Activated T-helper 1 cell treated with anti-CD3 and anti-CD28 coated beads, Interleukin-12 subunit alpha, Interleukin-12 subunit beta, Interleukin-2, Interleukin-4 antibody, amounts not matched to agents 30 ng/mL and 10 ng/mL and 1 ng/mL, durations not matched to agents 14 hours and 24 hours and 36 hours (primary cell): ENCODE results near the gene ASCC2. TPM values are rescaled to one million over a fixed set of nuclear protein-coding genes. Genes with fewer than 3 reads are reported as not detected.
A peak's percentile ranks its signal among the peaks of the same experiment; 100 is the strongest.
"Not testable (repeated sequence)": the region's sequence is repeated elsewhere in the genome, so short reads cannot be mapped to it uniquely, and the experiment has no call there.

ENCODE experiments used
- DNase-seq: peaks from one replicate; pipeline ENCODE4 v3.0.0; 2021; ENCODE audit warnings: low spot score
- H3K27ac Mint-ChIP-seq: one replicate; pipeline ENCODE4 v1.8.0; 2021; ENCODE audit warnings: mild to moderate bottlenecking, mixed read lengths
- H3K27me3 Mint-ChIP-seq: one replicate; pipeline ENCODE4 v1.8.0; 2022; ENCODE audit warnings: mild to moderate bottlenecking, moderate library complexity, mixed read lengths; ENCODE audit not compliant: insufficient read depth
- H3K36me3 Mint-ChIP-seq: one replicate; pipeline ENCODE4 v1.8.0; 2021; ENCODE audit warnings: low read depth, mixed read lengths
- H3K4me1 Mint-ChIP-seq: one replicate; pipeline ENCODE4 v1.8.0; 2021; ENCODE audit warnings: low read depth, mixed read lengths
- H3K4me3 Mint-ChIP-seq: one replicate; pipeline ENCODE4 v1.8.0; 2021; ENCODE audit warnings: mild to moderate bottlenecking, moderate library complexity, mixed read lengths
- H3K9me3 Mint-ChIP-seq: one replicate; pipeline ENCODE4 v1.8.0; 2021; ENCODE audit warnings: mixed read lengths
- intact Hi-C: fragments of 100-400 bp; cut with micrococcal nuclease; formaldehyde crosslinking; loops from one replicate; pipeline ENCODE4 v1.15.1; 2024
- total RNA-seq: library from RNA; stranded (reverse); gene quantifications from 2 replicates; pipeline ENCODE4 v1.2.3, GENCODE V29; 2022

ASCC2 gene
- total RNA-seq, 1 donor from 2014 or later, result 84.5 TPM

DNA sequence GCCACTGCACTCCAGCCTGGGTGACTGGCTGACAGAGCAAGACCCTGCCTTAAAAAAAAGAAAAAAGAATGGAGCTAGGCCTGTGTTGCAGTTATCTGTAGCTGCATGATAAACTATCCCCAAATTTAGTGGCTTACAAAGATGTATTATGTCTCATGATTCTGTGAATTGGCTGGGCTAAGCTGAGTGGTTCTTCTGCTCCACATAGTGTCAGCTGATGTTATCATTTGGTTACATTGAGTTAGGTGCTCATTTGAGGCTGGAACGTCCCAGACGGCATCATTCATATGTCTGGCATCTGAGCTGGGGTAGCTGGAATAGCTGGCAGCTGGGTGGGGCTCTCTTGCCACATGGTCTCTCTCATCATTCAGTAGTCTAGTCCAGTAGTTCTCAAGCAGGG is 8.2 kb upstream of the ASCC2 start:
- no peaks in the 10 kb centered on the region for H3K4me1 Mint-ChIP-seq
- peaks cover 4% of the 10 kb centered on the region for H3K27me3 Mint-ChIP-seq
- H3K27ac Mint-ChIP-seq, result no peak overlapping the region
- peaks cover 8% of the 10 kb centered on the region for H3K9me3 Mint-ChIP-seq
- no peak for DNase-seq
- no peak overlapping the region for H3K4me3 Mint-ChIP-seq
- intact Hi-C loops, result no loop called here
- H3K36me3 Mint-ChIP-seq, result no peaks in the 10 kb centered on the region

- H3K27me3 Mint-ChIP-seq, result peaks cover 5% of the 10 kb centered on the region
- intact Hi-C loops, result no loop called here
- peaks cover 12% of the 10 kb centered on the region for H3K4me1 Mint-ChIP-seq
- DNase-seq, result no peak
- no peak overlapping the region for H3K4me3 Mint-ChIP-seq
- no peaks in the 10 kb centered on the region for H3K36me3 Mint-ChIP-seq
- H3K27ac Mint-ChIP-seq, result no peak overlapping the region
- H3K9me3 Mint-ChIP-seq, result peaks cover 4% of the 10 kb centered on the region
Observed at GRCh38 chr22:29842740-29843139, 4.7 kb upstream of the ASCC2 start.

- Mint-ChIP-seq H3K27ac (no peak overlapping the region), H3K36me3 (no peaks in the 10 kb centered on the region), H3K9me3 (peaks cover 4% of the 10 kb centered on the region), H3K4me1 (peaks cover 16% of the 10 kb centered on the region), H3K27me3 (peaks cover 5% of the 10 kb centered on the region), H3K4me3 (no peak overlapping the region)
- intact Hi-C loops, result no loop called here
- DNase-seq, result no peak
Observed at GRCh38 chr22:29842172-29842571, 4.1 kb upstream of the ASCC2 start.

DNA sequence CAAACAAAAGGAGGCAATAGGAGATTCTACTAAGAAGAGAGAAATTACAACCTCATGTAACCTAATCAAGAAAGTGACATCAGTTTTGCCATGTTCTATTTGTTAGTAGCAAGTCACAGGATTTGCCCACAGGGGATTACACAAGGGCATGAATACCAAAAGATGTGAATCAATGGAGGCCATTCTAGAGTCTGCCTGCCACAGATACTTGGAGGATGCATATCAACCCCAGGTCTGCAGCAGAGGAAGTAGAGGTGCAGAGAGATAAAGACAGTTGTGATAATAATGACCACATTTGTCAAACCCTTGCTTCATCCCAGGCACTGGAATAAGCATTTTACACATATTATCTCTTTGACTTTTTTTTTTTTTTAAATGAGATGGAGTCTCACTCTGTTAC is 2.4 kb upstream of the ASCC2 start:
- Mint-ChIP-seq H3K4me1 (peaks cover 32% of the 10 kb centered on the region), H3K27me3 (peaks cover 5% of the 10 kb centered on the region), H3K9me3 (peaks cover under 1% of the 10 kb centered on the region), H3K4me3 (no peak overlapping the region), H3K36me3 (peaks cover 4% of the 10 kb centered on the region), H3K27ac (no peak overlapping the region)
- DNase-seq, result no peak
- intact Hi-C loops, result no loop called here

GRCh38 chr22:29839039-29839438 is 965 bp upstream of the ASCC2 start:
- intact Hi-C loops, result loop anchor here (2.0 kb wide), 3 partner anchors 234 to 428 kb away; partner anchors contain the start of gene OSM
- peaks cover 33% of the 10 kb centered on the region for H3K4me1 Mint-ChIP-seq
- H3K4me3 Mint-ChIP-seq, result peak overlapping the region; percentile 89
- peaks cover 5% of the 10 kb centered on the region for H3K27me3 Mint-ChIP-seq
- H3K27ac Mint-ChIP-seq, result no peak overlapping the region
- no peak for DNase-seq
- H3K9me3 Mint-ChIP-seq, result no peaks in the 10 kb centered on the region
- peaks cover 9% of the 10 kb centered on the region for H3K36me3 Mint-ChIP-seq

GRCh38 chr22:29838599-29838956 is 504 bp upstream of the ASCC2 start:
- intact Hi-C loops, result loop anchor here (1.0 to 2.0 kb wide), 8 partner anchors 17 to 519 kb away; partner anchors contain the start of genes CCDC157, MTMR3, OSM and UQCR10
- peak overlapping the region; percentile 89 for H3K4me3 Mint-ChIP-seq
- no peak for DNase-seq
- peaks cover 10% of the 10 kb centered on the region for H3K36me3 Mint-ChIP-seq
- H3K27me3 Mint-ChIP-seq, result peaks cover 5% of the 10 kb centered on the region
- H3K27ac Mint-ChIP-seq, result peak overlapping the region; percentile 86
- peaks cover 33% of the 10 kb centered on the region for H3K4me1 Mint-ChIP-seq
- H3K9me3 Mint-ChIP-seq, result no peaks in the 10 kb centered on the region

GRCh38 chr22:29836791-29837370 is 1.2 kb downstream of the ASCC2 start:
- H3K4me3 Mint-ChIP-seq, result peak overlapping the region; percentile 89
- H3K27me3 Mint-ChIP-seq, H3K9me3 Mint-ChIP-seq, DNase-seq, intact Hi-C loops: not testable (repeated sequence)
- H3K27ac Mint-ChIP-seq, result peak overlapping the region; percentile 13
- peaks cover 33% of the 10 kb centered on the region for H3K4me1 Mint-ChIP-seq
- peaks cover 16% of the 10 kb centered on the region for H3K36me3 Mint-ChIP-seq

DNA sequence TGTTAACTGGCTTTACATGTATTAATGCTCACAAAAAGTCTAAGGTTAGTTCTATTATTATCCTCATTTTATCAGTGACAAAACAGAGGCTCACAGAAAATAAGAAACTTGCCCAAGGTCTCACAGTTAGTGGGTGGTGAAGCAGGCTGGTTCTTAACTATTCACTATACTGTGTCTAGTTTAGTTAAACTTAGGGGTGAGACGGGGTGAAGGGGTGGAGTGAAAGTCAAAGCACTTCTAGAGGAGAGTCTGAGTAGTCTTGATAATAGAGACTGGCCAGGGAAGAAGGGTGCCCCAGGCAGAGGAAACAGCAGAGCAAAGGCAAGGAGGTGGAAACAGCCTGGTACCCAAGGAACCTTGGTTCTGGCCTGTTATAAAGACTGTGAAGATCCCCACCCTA is 4.0 kb downstream of the ASCC2 start:
- Mint-ChIP-seq H3K9me3 (no peaks in the 10 kb centered on the region), H3K36me3 (peaks cover 31% of the 10 kb centered on the region), H3K27me3 (no peaks in the 10 kb centered on the region), H3K4me3 (no peak overlapping the region), H3K27ac (no peak overlapping the region), H3K4me1 (peaks cover 39% of the 10 kb centered on the region)
- DNase-seq, result no peak
- intact Hi-C loops, result no loop called here

GRCh38 chr22:29833392-29833965 is 4.6 kb downstream of the ASCC2 start:
- H3K27me3 Mint-ChIP-seq, result no peaks in the 10 kb centered on the region
- peaks cover 32% of the 10 kb centered on the region for H3K36me3 Mint-ChIP-seq
- no peak for DNase-seq
- no peak overlapping the region for H3K27ac Mint-ChIP-seq
- intact Hi-C loops, result no loop called here
- H3K4me1 Mint-ChIP-seq, result peaks cover 33% of the 10 kb centered on the region
- no peaks in the 10 kb centered on the region for H3K9me3 Mint-ChIP-seq
- no peak overlapping the region for H3K4me3 Mint-ChIP-seq

DNA sequence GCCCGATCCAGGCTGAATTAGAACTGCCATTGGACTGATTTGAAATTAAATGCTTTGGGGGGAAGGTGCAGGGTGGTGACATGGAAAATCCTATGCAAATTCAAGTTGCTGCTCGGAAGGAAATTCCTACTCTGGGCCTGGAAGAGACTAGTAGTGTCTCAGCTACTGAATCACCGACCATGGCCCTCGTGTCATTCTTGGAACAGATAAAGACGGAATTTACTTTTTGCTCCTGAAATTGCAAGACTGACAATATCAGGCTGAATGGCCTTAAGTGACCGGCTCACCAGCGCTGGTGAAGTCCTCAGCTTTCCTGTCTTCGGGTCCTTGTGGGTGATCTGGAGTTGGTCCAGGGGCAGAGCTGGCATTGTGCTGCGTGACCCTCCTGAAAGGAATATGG is 6.1 kb downstream of the ASCC2 start:
- intact Hi-C loops, result no loop called here
- peaks cover 24% of the 10 kb centered on the region for H3K4me1 Mint-ChIP-seq
- no peak for DNase-seq
- no peak overlapping the region for H3K27ac Mint-ChIP-seq
- H3K4me3 Mint-ChIP-seq, result no peak overlapping the region
- peaks cover 39% of the 10 kb centered on the region for H3K36me3 Mint-ChIP-seq
- no peaks in the 10 kb centered on the region for H3K9me3 Mint-ChIP-seq
- H3K27me3 Mint-ChIP-seq, result no peaks in the 10 kb centered on the region

DNA sequence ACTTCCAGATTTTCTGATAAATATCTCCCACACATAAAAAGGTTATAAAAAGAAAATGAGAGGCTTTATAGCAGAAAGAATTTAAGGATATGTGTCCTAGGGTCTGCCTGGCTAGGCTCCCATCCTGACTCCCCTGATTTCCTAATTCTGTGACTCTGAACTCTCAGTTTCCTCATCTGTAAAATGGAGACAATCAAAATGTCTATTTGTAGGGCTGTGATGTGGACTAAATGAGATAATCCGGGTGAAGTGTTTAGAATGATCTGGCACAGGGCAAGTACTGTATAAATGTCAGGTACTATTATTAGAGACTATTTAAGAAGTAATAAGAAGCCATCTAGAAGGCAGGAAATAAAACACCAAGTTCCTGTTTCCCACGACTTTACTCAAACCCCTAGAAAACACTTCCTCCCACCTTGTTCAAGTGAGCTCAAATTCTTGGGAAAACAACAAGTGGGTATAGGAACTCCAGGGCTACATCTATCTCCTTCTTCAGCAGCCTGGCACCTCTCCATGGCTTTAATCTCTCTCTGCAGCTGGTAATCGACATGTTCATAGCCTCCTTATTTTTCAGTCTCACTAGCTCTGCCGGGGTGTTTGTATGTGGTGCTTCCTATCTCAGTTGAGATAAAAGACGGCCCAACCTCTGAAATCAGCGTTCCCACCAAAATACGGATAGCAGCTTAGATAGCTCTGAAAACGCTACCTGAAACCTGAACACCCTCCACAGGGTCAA is 6.7 kb downstream of the ASCC2 start:
- peaks cover 39% of the 10 kb centered on the region for H3K36me3 Mint-ChIP-seq
- H3K9me3 Mint-ChIP-seq, result no peaks in the 10 kb centered on the region
- H3K4me3 Mint-ChIP-seq, result no peak overlapping the region
- no peak overlapping the region for H3K27ac Mint-ChIP-seq
- peaks cover 18% of the 10 kb centered on the region for H3K4me1 Mint-ChIP-seq
- H3K27me3 Mint-ChIP-seq, result no peaks in the 10 kb centered on the region
- intact Hi-C loops, result no loop called here
- no peak for DNase-seq

- Mint-ChIP-seq H3K27ac (no peak overlapping the region), H3K4me1 (peaks cover 10% of the 10 kb centered on the region), H3K27me3 (no peaks in the 10 kb centered on the region), H3K4me3 (no peak overlapping the region), H3K9me3 (no peaks in the 10 kb centered on the region), H3K36me3 (peaks cover 38% of the 10 kb centered on the region)
- intact Hi-C loops, result no loop called here
- no peak for DNase-seq
Observed at GRCh38 chr22:29830585-29830984, 7.5 kb downstream of the ASCC2 start.

- DNase-seq, H3K9me3 Mint-ChIP-seq, H3K27me3 Mint-ChIP-seq, intact Hi-C loops, H3K4me1 Mint-ChIP-seq, H3K4me3 Mint-ChIP-seq, H3K27ac Mint-ChIP-seq: not testable (repeated sequence)
- peaks cover 47% of the 10 kb centered on the region for H3K36me3 Mint-ChIP-seq
Observed at GRCh38 chr22:29827726-29828125, 10.3 kb downstream of the ASCC2 start.
